ENCODE data around the gene BRAF. TPM values are rescaled to one million over a fixed set of nuclear protein-coding genes. Genes with fewer than 3 reads are reported as not detected.
"Not testable (repeated sequence)": the region's sequence is repeated elsewhere in the genome, so short reads cannot be mapped to it uniquely, and the experiment has no call there.

The BRAF gene
- total RNA-seq, 1 donor from 2014 or later = 44.6 TPM

GRCh38 chr7:140915935-140916555 lies 8.7 kb downstream of the BRAF start:
- DNase-seq (ENCODE audit: low spot score in 2 of 2, unreplicated experiment in 2 of 2) = no peak
- Mint-ChIP-seq H3K4me3 (no peak overlapping the region), H3K27me3 (ENCODE audit: low read depth) (no peaks in the 10 kb centered on the region), H3K9me3 (peaks cover 7% of the 10 kb centered on the region), H3K4me1 (peaks cover 9% of the 10 kb centered on the region), H3K36me3 (no peaks in the 10 kb centered on the region), H3K27ac (no peak overlapping the region)
- TF ChIP-seq CTCF (IDR thresholded peaks at IDR 0.05; ENCODE audit: unreplicated experiment) = no peak

- H3K27me3 Mint-ChIP-seq (ENCODE audit: low read depth) = no peaks in the 10 kb centered on the region
- H3K36me3 Mint-ChIP-seq = no peaks in the 10 kb centered on the region
- no peak for DNase-seq (ENCODE audit: low spot score in 2 of 2, unreplicated experiment in 2 of 2)
- TF ChIP-seq CTCF (IDR thresholded peaks at IDR 0.05; ENCODE audit: unreplicated experiment) = no peak
- H3K9me3 Mint-ChIP-seq = peaks cover 7% of the 10 kb centered on the region
- H3K4me1 Mint-ChIP-seq = peaks cover 8% of the 10 kb centered on the region
- H3K27ac Mint-ChIP-seq = no peak overlapping the region
- H3K4me3 Mint-ChIP-seq = no peak overlapping the region
These were observed 10.6 kb downstream of the BRAF start for GRCh38 chr7:140914083-140914482.

- H3K27ac Mint-ChIP-seq; H3K4me1 Mint-ChIP-seq; H3K27me3 Mint-ChIP-seq (ENCODE audit: low read depth); H3K4me3 Mint-ChIP-seq; DNase-seq (ENCODE audit: low spot score in 2 of 2, unreplicated experiment in 2 of 2); H3K9me3 Mint-ChIP-seq; H3K36me3 Mint-ChIP-seq: not testable (repeated sequence)
These were observed 11.2 kb downstream of the BRAF start for GRCh38 chr7:140913596-140913928.

- no peak overlapping the region for H3K27ac Mint-ChIP-seq
- H3K9me3 Mint-ChIP-seq = peaks cover 4% of the 10 kb centered on the region
- DNase-seq (ENCODE audit: low spot score in 2 of 2, unreplicated experiment in 2 of 2) = no peak
- peaks cover 9% of the 10 kb centered on the region for H3K4me1 Mint-ChIP-seq
- no peak overlapping the region for H3K4me3 Mint-ChIP-seq
- H3K36me3 Mint-ChIP-seq = peaks cover 2% of the 10 kb centered on the region
- TF ChIP-seq CTCF (IDR thresholded peaks at IDR 0.05; ENCODE audit: unreplicated experiment) = no peak
- H3K27me3 Mint-ChIP-seq (ENCODE audit: low read depth) = no peaks in the 10 kb centered on the region
These were observed 13.0 kb downstream of the BRAF start for GRCh38 chr7:140911746-140912145.

- DNase-seq (ENCODE audit: low spot score in 2 of 2, unreplicated experiment in 2 of 2) = no peak
- H3K27me3 Mint-ChIP-seq (ENCODE audit: low read depth) = no peaks in the 10 kb centered on the region
- no peak overlapping the region for H3K4me3 Mint-ChIP-seq
- no peak overlapping the region for H3K27ac Mint-ChIP-seq
- no peak for TF ChIP-seq CTCF (IDR thresholded peaks at IDR 0.05; ENCODE audit: unreplicated experiment)
- H3K4me1 Mint-ChIP-seq = peaks cover 9% of the 10 kb centered on the region
- peaks cover 15% of the 10 kb centered on the region for H3K9me3 Mint-ChIP-seq
- H3K36me3 Mint-ChIP-seq = peaks cover 13% of the 10 kb centered on the region
These were observed 15.1 kb downstream of the BRAF start for GRCh38 chr7:140909476-140910161.

- no peak overlapping the region for H3K4me3 Mint-ChIP-seq
- H3K36me3 Mint-ChIP-seq = peaks cover 23% of the 10 kb centered on the region
- DNase-seq (ENCODE audit: low spot score in 2 of 2, unreplicated experiment in 2 of 2) = no peak
- no peaks in the 10 kb centered on the region for H3K27me3 Mint-ChIP-seq (ENCODE audit: low read depth)
- H3K9me3 Mint-ChIP-seq = peaks cover 25% of the 10 kb centered on the region
- no peak overlapping the region for H3K27ac Mint-ChIP-seq
- TF ChIP-seq CTCF (IDR thresholded peaks at IDR 0.05; ENCODE audit: unreplicated experiment) = no peak
- H3K4me1 Mint-ChIP-seq = peaks cover 5% of the 10 kb centered on the region
These were observed 16.4 kb downstream of the BRAF start for GRCh38 chr7:140908361-140908760.
